GM20000 (cell line): ENCODE data around the gene ING5.

ENCODE experiments used
- DNase-seq: peaks from one replicate; pipeline ENCODE4 v3.0.0; 2012; ENCODE audit warnings: low spot score
- CTCF ChIP-seq: IDR thresholded peaks from 2 replicates; pipeline ENCODE4 v1.5.1; 2012; ENCODE audit warnings: mild to moderate bottlenecking, control low read depth; ENCODE audit errors: extremely low read depth, missing control alignments

Gene ING5

GRCh38 chr2:241768251-241768711 is 66.4 kb downstream of the ING5 start:
- no peak for TF ChIP-seq CTCF
- DNase-seq, result no peak

- DNase-seq, result peak; percentile 15
- no peak for TF ChIP-seq CTCF
Measured at GRCh38 chr2:241768850-241769249, 67.0 kb downstream of the ING5 start.

- no peak for TF ChIP-seq CTCF
Measured at GRCh38 chr2:241769819-241770184, 68.0 kb downstream of the ING5 start.

GRCh38 chr2:241770185-241770935 is 68.5 kb downstream of the ING5 start:
- DNase-seq, result peak; percentile 35
- TF ChIP-seq CTCF, result no peak

More at GRCh38 chr2:241769819-241770184, 68.0 kb downstream of the ING5 start:
- DNase-seq, result peak; percentile 8

GRCh38 chr2:241770936-241771285 is 69.1 kb downstream of the ING5 start:
- peak; percentile 39 for DNase-seq
- no peak for TF ChIP-seq CTCF

GRCh38 chr2:241771286-241772062 is 69.6 kb downstream of the ING5 start:
- TF ChIP-seq CTCF, result no peak
- DNase-seq, result peak; percentile 71

GRCh38 chr2:241772063-241772499 is 70.2 kb downstream of the ING5 start:
- DNase-seq, result peak; percentile 76
- TF ChIP-seq CTCF, result no peak
